ENCODE data around the gene ADAMTS2. TPM values are rescaled to one million over a fixed set of nuclear protein-coding genes. Genes with fewer than 3 reads are reported as not detected.

Gene ADAMTS2
- total RNA-seq, 2 experiments from 2014 or later: not detected

GRCh38 chr5:179298181-179298993 is 46.9 kb downstream of the ADAMTS2 start:
- CTCF ChIA-PET: no interaction called here
- no peaks in the 10 kb centered on the region for H3K36me3 Mint-ChIP-seq (ENCODE audit: low read depth)
- no peak overlapping the region for H3K4me3 Mint-ChIP-seq
- ATAC-seq: no peak
- POLR2A ChIA-PET: no interaction called here
- no peak overlapping the region for H3K27ac Mint-ChIP-seq
- H3K4me1 Mint-ChIP-seq (ENCODE audit: low read depth): no peaks in the 10 kb centered on the region
- no peaks in the 10 kb centered on the region for H3K9me3 Mint-ChIP-seq (ENCODE audit: insufficient read depth)
- DNase-seq: no peak
- no peaks in the 10 kb centered on the region for H3K27me3 Mint-ChIP-seq (ENCODE audit: low read depth)

GRCh38 chr5:179297486-179298180 is 47.6 kb downstream of the ADAMTS2 start:
- POLR2A ChIA-PET: no interaction called here
- no peak for DNase-seq
- H3K4me3 Mint-ChIP-seq: no peak overlapping the region
- ATAC-seq: no peak
- no peak overlapping the region for H3K27ac Mint-ChIP-seq
- CTCF ChIA-PET: no interaction called here
- no peaks in the 10 kb centered on the region for H3K9me3 Mint-ChIP-seq (ENCODE audit: insufficient read depth)
- no peaks in the 10 kb centered on the region for H3K36me3 Mint-ChIP-seq (ENCODE audit: low read depth)
- no peaks in the 10 kb centered on the region for H3K27me3 Mint-ChIP-seq (ENCODE audit: low read depth)
- no peaks in the 10 kb centered on the region for H3K4me1 Mint-ChIP-seq (ENCODE audit: low read depth)

DNA sequence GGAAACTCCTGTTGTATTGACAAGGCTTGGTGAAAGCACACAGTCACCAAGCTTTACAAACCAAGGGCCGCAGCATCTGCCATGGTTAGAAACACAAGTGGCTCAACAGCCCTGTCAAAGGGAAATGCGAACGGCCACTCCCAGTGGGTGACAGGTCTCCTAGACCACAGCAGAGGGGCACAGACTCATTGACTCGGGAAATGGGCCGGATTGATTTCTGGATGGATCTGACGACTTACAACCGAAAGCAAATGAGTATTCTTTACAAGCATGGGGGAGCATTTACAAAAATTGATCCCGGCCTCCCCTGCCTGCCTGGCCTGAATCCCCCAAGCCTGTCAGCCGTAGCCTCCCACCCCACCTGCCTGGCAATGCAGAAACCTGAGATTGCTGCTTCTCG is 48.2 kb downstream of the ADAMTS2 start:
- Mint-ChIP-seq H3K4me1 (ENCODE audit: low read depth) (no peaks in the 10 kb centered on the region), H3K27me3 (ENCODE audit: low read depth) (no peaks in the 10 kb centered on the region), H3K4me3 (no peak overlapping the region), H3K36me3 (ENCODE audit: low read depth) (no peaks in the 10 kb centered on the region), H3K9me3 (ENCODE audit: insufficient read depth) (no peaks in the 10 kb centered on the region), H3K27ac (no peak overlapping the region)
- no peak for DNase-seq
- no peak for ATAC-seq
- ChIA-PET CTCF (no interaction called here), POLR2A (no interaction called here)

DNA sequence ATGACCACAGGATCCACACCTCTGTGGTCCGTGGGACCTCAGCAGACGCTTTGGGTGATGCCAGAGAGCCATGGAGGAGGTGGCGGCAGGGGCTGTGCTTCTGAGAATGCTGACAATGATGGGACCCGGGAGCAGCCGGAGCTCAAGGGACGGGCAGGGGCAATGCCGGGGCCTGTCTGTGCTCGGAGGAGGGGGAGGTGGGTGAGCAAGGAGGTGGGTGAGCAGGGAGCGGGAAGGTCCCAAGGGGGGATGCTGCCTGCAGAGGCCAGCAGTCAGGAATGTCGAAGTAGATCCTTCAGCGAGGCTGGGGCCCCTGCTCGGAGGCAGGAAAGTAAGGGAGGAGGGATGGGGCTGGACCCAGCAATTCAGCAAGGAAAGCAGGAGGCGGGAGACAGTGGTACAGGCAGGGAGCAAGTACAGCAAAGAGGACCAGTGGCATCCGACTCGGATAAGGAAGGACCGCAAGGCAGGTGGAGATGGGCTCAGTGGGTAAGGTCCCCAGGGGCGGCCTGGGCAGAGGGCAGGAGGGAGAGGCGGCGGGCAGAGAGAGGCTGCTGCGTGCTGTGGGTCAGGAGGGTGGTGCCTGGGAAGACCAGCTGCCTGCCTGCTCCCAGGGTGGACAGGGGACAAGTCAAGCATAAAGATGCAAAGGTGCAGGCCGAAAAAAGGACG is 49.0 kb downstream of the ADAMTS2 start:
- H3K9me3 Mint-ChIP-seq (ENCODE audit: insufficient read depth): no peaks in the 10 kb centered on the region
- DNase-seq: no peak
- POLR2A ChIA-PET: no interaction called here
- H3K4me1 Mint-ChIP-seq (ENCODE audit: low read depth): no peaks in the 10 kb centered on the region
- no peak overlapping the region for H3K27ac Mint-ChIP-seq
- ATAC-seq: no peak
- no peaks in the 10 kb centered on the region for H3K27me3 Mint-ChIP-seq (ENCODE audit: low read depth)
- no peaks in the 10 kb centered on the region for H3K36me3 Mint-ChIP-seq (ENCODE audit: low read depth)
- H3K4me3 Mint-ChIP-seq: no peak overlapping the region
- CTCF ChIA-PET: no interaction called here

GRCh38 chr5:179295778-179296149 is 49.5 kb downstream of the ADAMTS2 start:
- no peak for DNase-seq
- POLR2A ChIA-PET: no interaction called here
- CTCF ChIA-PET: no interaction called here
- no peaks in the 10 kb centered on the region for H3K4me1 Mint-ChIP-seq (ENCODE audit: low read depth)
- no peak for ATAC-seq
- no peaks in the 10 kb centered on the region for H3K9me3 Mint-ChIP-seq (ENCODE audit: insufficient read depth)
- H3K36me3 Mint-ChIP-seq (ENCODE audit: low read depth): no peaks in the 10 kb centered on the region
- no peak overlapping the region for H3K27ac Mint-ChIP-seq
- H3K4me3 Mint-ChIP-seq: no peak overlapping the region
- no peaks in the 10 kb centered on the region for H3K27me3 Mint-ChIP-seq (ENCODE audit: low read depth)

DNA sequence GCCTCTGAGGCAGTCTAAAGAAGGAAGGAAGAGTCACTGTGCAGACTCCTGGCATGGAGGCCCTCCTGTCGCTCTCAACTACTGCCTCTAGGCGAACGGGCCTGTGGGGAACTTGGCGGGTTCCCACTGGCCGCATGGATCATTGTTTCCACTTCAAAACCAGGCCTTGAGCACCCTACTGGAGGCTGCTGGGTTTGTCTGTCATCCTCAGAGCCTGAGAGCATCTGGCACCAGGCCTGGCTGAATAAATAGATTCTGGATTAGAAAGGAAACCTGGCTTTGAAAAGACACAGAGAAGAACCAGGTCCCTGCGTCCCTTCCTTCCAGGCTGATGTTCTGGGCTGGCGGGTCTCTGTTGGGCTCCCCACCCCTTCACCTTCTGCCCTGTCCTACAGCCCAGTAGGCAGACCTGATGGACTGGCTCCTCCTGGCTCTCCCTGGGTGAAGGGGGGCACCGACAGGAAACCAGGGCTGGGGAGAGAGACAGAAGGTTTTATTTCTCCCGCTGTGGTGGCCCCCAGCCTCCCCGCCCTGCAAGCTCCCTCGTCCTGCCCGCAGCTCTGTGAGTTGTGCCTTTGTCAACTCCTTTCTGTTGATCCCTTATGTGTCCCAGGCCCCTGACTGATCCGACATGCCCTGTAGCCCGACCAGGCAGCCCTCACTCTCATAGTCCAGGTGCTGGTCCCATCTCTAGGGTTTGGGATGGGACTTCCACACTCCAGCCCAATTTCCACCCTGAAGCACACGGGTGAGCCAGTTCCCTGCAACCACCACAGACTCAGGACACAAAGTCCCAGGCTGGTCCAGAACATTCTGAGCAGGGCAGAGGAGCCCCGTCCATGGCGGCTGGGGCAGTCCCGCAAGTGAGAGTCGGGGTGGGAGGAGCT is 50.1 kb downstream of the ADAMTS2 start:
- Mint-ChIP-seq H3K27ac (no peak overlapping the region), H3K27me3 (ENCODE audit: low read depth) (no peaks in the 10 kb centered on the region), H3K4me1 (ENCODE audit: low read depth) (no peaks in the 10 kb centered on the region), H3K36me3 (ENCODE audit: low read depth) (no peaks in the 10 kb centered on the region), H3K9me3 (ENCODE audit: insufficient read depth) (no peaks in the 10 kb centered on the region), H3K4me3 (no peak overlapping the region)
- ATAC-seq (no peak), DNase-seq (no peak)
- POLR2A ChIA-PET: no interaction called here
- CTCF ChIA-PET: no interaction called here

DNA sequence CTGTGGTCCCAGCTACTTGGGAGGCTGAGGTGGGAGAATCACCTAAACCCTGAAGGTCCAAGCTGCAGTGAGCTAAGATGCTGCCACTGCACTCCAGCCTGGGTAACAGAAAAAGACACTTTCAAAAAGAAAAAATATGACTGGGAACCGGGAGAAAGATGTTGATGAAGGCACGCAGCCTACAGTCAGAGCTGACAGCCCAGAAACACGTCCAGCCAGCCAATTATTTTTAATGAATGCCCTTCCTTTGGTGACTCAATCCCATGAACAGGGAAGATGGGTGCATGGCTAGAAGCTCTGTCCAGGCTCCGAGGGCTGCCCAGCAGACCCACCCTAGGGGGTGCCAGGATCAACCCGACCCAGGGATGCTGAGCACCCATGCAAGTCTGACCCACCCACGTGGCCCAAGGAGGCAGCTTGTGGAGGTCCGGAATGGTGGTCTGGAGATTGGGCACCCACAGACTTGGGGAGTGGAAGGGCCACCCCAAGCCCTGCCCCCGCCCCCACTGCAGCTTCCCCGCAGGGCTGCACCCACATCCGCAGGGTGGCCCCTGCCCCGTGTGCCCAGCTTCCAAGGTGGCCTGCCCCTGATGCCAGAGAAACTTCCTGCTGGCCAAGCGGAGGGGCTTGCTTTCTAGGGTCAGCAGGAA is 51.0 kb downstream of the ADAMTS2 start:
- no peaks in the 10 kb centered on the region for H3K9me3 Mint-ChIP-seq (ENCODE audit: insufficient read depth)
- ChIA-PET POLR2A (no interaction called here), CTCF (no interaction called here)
- H3K27ac Mint-ChIP-seq: no peak overlapping the region
- DNase-seq (no peak), ATAC-seq (no peak)
- no peaks in the 10 kb centered on the region for H3K36me3 Mint-ChIP-seq (ENCODE audit: low read depth)
- H3K27me3 Mint-ChIP-seq (ENCODE audit: low read depth): no peaks in the 10 kb centered on the region
- no peak overlapping the region for H3K4me3 Mint-ChIP-seq
- H3K4me1 Mint-ChIP-seq (ENCODE audit: low read depth): no peaks in the 10 kb centered on the region

DNA sequence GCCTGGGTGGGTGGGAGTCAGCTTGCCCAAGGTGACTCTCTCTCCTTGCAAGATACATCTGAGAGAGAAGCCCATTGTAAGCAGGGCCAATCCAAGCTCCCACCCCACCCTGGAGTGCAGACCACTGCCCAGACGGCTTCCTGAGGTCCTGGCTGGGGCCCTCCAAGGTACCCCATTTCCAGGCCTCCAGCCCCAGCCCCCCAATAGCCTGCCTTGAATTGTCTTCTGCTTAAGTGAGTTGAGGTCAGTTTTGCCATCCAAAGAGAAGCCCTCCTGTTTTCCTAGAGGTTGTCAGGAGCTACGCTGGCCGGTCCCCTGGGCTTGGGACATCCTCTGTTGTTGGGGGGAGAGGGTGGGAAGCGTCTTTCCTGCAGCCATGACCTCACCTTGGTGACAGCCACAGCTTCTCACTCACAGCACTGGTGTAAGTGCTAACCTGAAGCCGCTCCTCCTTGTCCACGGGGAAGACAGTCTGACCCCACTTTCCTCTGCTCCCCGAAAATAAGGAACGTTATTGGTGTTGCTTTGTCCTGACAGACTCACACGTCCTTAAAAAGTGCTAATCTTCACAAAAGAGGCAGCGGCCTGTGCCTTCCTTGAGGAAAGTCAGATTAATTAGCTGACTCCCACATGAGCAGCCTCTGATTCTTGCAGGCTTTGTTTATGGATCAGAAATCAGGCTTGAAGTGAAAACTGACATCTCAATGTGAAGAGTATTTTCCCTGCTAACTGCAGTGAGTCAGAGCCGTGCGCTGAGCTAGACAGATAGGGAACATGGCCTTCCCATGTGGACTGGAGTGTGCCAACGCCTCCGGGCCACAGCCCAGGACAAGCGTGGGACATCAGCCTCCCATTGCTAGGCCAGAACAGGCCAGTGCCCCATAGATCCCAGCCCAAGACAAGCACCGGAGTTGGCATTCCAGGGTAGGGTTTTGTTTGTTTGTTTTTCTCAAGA is 52.3 kb downstream of the ADAMTS2 start:
- Mint-ChIP-seq H3K27me3 (ENCODE audit: low read depth) (no peaks in the 10 kb centered on the region), H3K27ac (no peak overlapping the region), H3K4me3 (no peak overlapping the region), H3K4me1 (ENCODE audit: low read depth) (no peaks in the 10 kb centered on the region), H3K36me3 (ENCODE audit: low read depth) (no peaks in the 10 kb centered on the region), H3K9me3 (ENCODE audit: insufficient read depth) (no peaks in the 10 kb centered on the region)
- POLR2A ChIA-PET: no interaction called here
- CTCF ChIA-PET: no interaction called here
- DNase-seq (no peak), ATAC-seq (no peak)

GRCh38 chr5:179292202-179292601 is 53.1 kb downstream of the ADAMTS2 start:
- H3K4me1 Mint-ChIP-seq (ENCODE audit: low read depth): no peaks in the 10 kb centered on the region
- no peak for ATAC-seq
- H3K27ac Mint-ChIP-seq: no peak overlapping the region
- H3K9me3 Mint-ChIP-seq (ENCODE audit: insufficient read depth): no peaks in the 10 kb centered on the region
- CTCF ChIA-PET: no interaction called here
- H3K36me3 Mint-ChIP-seq (ENCODE audit: low read depth): no peaks in the 10 kb centered on the region
- POLR2A ChIA-PET: no interaction called here
- no peak overlapping the region for H3K4me3 Mint-ChIP-seq
- H3K27me3 Mint-ChIP-seq (ENCODE audit: low read depth): no peaks in the 10 kb centered on the region
- DNase-seq: no peak

GRCh38 chr5:179290681-179291540 is 54.4 kb downstream of the ADAMTS2 start:
- ATAC-seq: no peak
- CTCF ChIA-PET: no interaction called here

More at GRCh38 chr5:179290681-179291540, 54.4 kb downstream of the ADAMTS2 start:
- Mint-ChIP-seq H3K27me3 (ENCODE audit: low read depth) (no peaks in the 10 kb centered on the region), H3K27ac (no peak overlapping the region), H3K4me1 (ENCODE audit: low read depth) (no peaks in the 10 kb centered on the region), H3K9me3 (ENCODE audit: insufficient read depth) (no peaks in the 10 kb centered on the region), H3K4me3 (no peak overlapping the region), H3K36me3 (ENCODE audit: low read depth) (no peaks in the 10 kb centered on the region)
- no peak for DNase-seq
- POLR2A ChIA-PET: no interaction called here

Measured in activated CD8-positive, alpha-beta T cell treated with anti-CD3 and anti-CD28 coated beads, Interleukin-2, amount 10 ng/mL, durations not matched to agents 7 days and 5 days (primary cell).